Neural progenitor cell (in vitro differentiated cells): ENCODE measurements around the gene FLII.

Source experiments
- CTCF ChIP-seq: fragments of 200-600 bp; sonication (generic); IDR thresholded peaks from 2 replicates; pipeline ENCODE4 v1.5.1; 2017; ENCODE audit warnings: antibody characterized with exemption, mild to moderate bottlenecking
- EZH2 ChIP-seq: fragments of 200-600 bp; sonication (generic); IDR thresholded peaks from 2 replicates; pipeline ENCODE4 v1.6.1; 2017; ENCODE audit warnings: antibody characterized with exemption, mild to moderate bottlenecking, moderate library complexity
- EZH2phosphoT487 ChIP-seq: fragments of 200-600 bp; sonication (generic); IDR thresholded peaks from 2 replicates; pipeline ENCODE4 v1.6.1; 2017; ENCODE audit warnings: antibody characterized with exemption

GRCh38 chr17:18241229-18241871, 17.2 kb downstream of the FLII start:
- TF ChIP-seq CTCF (no peak), EZH2phosphoT487 (no peak), EZH2 (no peak)
